Activated CD8-positive, alpha-beta memory T cell treated with anti-CD3 and anti-CD28 coated beads, Interleukin-2, amount 10 ng/mL, durations not matched to agents 7 days and 5 days (primary cell): ENCODE data around the gene ZBED1. TPM values are rescaled to one million over a fixed set of nuclear protein-coding genes. Genes with fewer than 3 reads are reported as not detected.

Experiments
- ATAC-seq: fragments of 150-1000 bp; cut with Tn5 transposase; one replicate; pipeline ENCODE4 v1.10.0; 2021; ENCODE audit warnings: moderate library complexity
- CTCF ChIA-PET: fragments of 350-600 bp; sonication (Branson Sonifier 250); formaldehyde crosslinking; loops from one replicate; lab custom pipeline; 2021; ENCODE audit warnings: antibody characterized with exemption; lab: Charles Lee
- DNase-seq: peaks from one replicate; pipeline ENCODE4 v3.0.0-alpha.2; 2020
- H3K27ac Mint-ChIP-seq: one replicate; pipeline ENCODE4 v1.8.0; 2021; ENCODE audit warnings: mild to moderate bottlenecking, mixed read lengths
- H3K27me3 Mint-ChIP-seq: one replicate; pipeline ENCODE4 v1.8.0; 2021; ENCODE audit warnings: mixed read lengths
- H3K36me3 Mint-ChIP-seq: one replicate; pipeline ENCODE4 v1.8.0; 2021; ENCODE audit warnings: mild to moderate bottlenecking, mixed read lengths
- H3K4me1 Mint-ChIP-seq: one replicate; pipeline ENCODE4 v1.8.0; 2021; ENCODE audit warnings: mixed read lengths
- H3K4me3 Mint-ChIP-seq: one replicate; pipeline ENCODE4 v1.8.0; 2021; ENCODE audit warnings: mild to moderate bottlenecking, moderate library complexity, mixed read lengths
- H3K9me3 Mint-ChIP-seq: one replicate; pipeline ENCODE4 v1.8.0; 2022; ENCODE audit warnings: low read depth, mixed read lengths
- total RNA-seq, 2 experiments: library from RNA; stranded (reverse); gene quantifications; one replicate each; pipeline ENCODE4 v1.2.3, GENCODE V29; 2021

Gene ZBED1
- total RNA-seq, 2 experiments from 2014 or later, result 31.7 to 34.9 TPM

GRCh38 chrX:2441466-2441865 is 59.3 kb downstream of the ZBED1 start:
- no peak for ATAC-seq
- peaks cover 27% of the 10 kb centered on the region for H3K36me3 Mint-ChIP-seq

DNA sequence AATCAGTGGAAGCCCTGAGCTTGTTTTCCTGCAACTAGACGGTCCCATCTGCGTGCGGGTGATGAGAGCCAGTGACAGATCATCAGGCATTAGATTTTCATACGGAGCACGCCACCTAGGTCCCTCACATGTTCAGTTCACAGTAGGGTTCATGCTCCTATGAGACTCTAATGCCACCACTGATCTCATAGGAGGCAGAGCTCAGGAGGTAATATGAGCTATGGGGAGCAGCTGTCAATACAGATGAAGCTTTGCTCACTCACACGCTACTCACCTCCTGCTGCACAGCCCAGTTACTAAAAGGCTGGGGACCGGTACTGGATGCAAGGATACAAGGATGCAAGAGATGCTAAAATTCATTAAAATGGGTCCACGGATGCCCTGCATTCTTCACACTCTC is 61.2 kb downstream of the ZBED1 start:
- no peaks in the 10 kb centered on the region for H3K9me3 Mint-ChIP-seq
- no peak for DNase-seq
- CTCF ChIA-PET, result no interaction called here
- no peak for ATAC-seq
- H3K27me3 Mint-ChIP-seq, result no peaks in the 10 kb centered on the region
- peaks cover 29% of the 10 kb centered on the region for H3K36me3 Mint-ChIP-seq
- peaks cover 2% of the 10 kb centered on the region for H3K4me1 Mint-ChIP-seq
- no peak overlapping the region for H3K4me3 Mint-ChIP-seq
- no peak overlapping the region for H3K27ac Mint-ChIP-seq

More at GRCh38 chrX:2441466-2441865, 59.3 kb downstream of the ZBED1 start:
- Mint-ChIP-seq H3K4me1 (peaks cover 2% of the 10 kb centered on the region), H3K27ac (no peak overlapping the region), H3K9me3 (peaks cover 2% of the 10 kb centered on the region), H3K4me3 (no peak overlapping the region), H3K27me3 (no peaks in the 10 kb centered on the region)
- CTCF ChIA-PET, result no interaction called here
- no peak for DNase-seq

Other genes starting within 250 kb of the ZBED1 start
- gene DHRSX, start within 50 bp of the ZBED1 start, total RNA-seq, result 10 to 100 TPM; 21.1 to 22.5 TPM
- 100 to 1,000 TPM; 259 to 286 TPM for gene CD99, start 190.3 kb upstream of the ZBED1 start, total RNA-seq